RWPE2 (cell line): ENCODE measurements around the gene BARHL1.

Experiments used
- ATAC-seq: fragments of 200-7000 bp; cut with Tn5 transposase; 3 replicates; pipeline ENCODE4 v1.9.1; 2021; ENCODE audit warnings: low read depth
- DNase-seq: peaks from one replicate; pipeline ENCODE4 v3.0.0-alpha.2; 2020; ENCODE audit warnings: low spot score
- H3K27ac ChIP-seq: fragments of 450-650 bp; 2 replicates; pipeline ENCODE4 v1.5.1; 2017; ENCODE audit warnings: mild to moderate bottlenecking; ENCODE audit not compliant: poor library complexity, severe bottlenecking
- H3K27me3 ChIP-seq: fragments of 250-450 bp; sonication (Bioruptor Pico); 2 replicates; pipeline ENCODE4 v1.5.1; 2021; ENCODE audit warnings: mild to moderate bottlenecking, moderate library complexity; ENCODE audit not compliant: insufficient read depth, poor library complexity, severe bottlenecking
- H3K36me3 ChIP-seq: fragments of 250-450 bp; sonication (Bioruptor Pico); 2 replicates; pipeline ENCODE4 v1.5.1; 2020; ENCODE audit warnings: low read depth, mild to moderate bottlenecking, moderate library complexity
- H3K4me1 ChIP-seq: fragments of 250-450 bp; sonication (Bioruptor Pico); 2 replicates; pipeline ENCODE4 v1.5.1; 2021; ENCODE audit warnings: mild to moderate bottlenecking, moderate library complexity; ENCODE audit not compliant: insufficient read depth, poor library complexity, severe bottlenecking
- H3K4me3 ChIP-seq: fragments of 250-450 bp; sonication (Bioruptor Pico); 2 replicates; pipeline ENCODE4 v1.5.1; 2021; ENCODE audit warnings: mild to moderate bottlenecking, moderate library complexity; ENCODE audit not compliant: severe bottlenecking
- H3K9me3 ChIP-seq: fragments of 250-450 bp; sonication (Bioruptor Pico); 2 replicates; pipeline ENCODE4 v1.5.1; 2021; ENCODE audit warnings: mild to moderate bottlenecking, moderate library complexity; ENCODE audit not compliant: severe bottlenecking
- TF ChIP-seq, protein P1 (sequence below): fragments of 450-650 bp; IDR thresholded peaks from one replicate; pipeline ENCODE4 v1.5.1; 2017; ENCODE audit warnings: mild to moderate bottlenecking, moderate library complexity; ENCODE audit not compliant: poor library complexity, severe bottlenecking

The BARHL1 gene

DNA sequence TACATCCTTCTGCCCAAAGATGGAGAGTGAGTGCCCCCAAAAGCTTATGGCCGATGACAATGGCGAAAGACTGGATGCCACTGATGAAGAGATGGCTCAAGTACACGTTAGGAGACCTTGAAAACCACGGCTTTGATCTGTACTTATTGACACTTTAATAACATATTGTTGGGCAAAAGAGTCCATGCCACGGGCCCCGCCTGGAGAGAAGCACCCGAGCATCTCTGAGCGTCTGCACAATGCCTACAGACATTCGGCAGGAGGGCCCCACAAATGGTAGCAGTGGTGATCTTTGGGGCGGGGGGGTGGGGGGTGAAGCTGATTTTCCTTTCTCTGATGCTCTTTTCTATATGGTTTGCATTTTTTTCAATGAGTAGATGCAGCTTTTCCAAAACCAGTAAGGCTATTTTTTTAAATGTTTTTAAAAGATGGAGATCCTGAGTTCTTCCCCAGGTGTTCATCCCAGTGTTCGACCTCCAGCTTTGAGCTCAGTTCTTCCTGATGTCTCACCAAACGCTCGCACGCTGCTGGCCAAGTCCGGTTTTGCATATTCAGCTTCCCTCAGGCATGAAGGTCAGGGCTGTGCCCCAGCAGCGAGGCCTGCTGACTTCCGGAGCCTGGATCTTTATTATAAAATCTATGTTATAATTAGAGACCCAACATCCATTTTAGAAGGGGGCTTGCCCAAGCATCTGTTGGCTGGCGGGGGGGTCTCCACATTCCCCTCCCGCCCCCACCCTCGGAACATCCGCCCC lies 34.3 kb upstream of the BARHL1 start:
- TF ChIP-seq, protein P1, sequence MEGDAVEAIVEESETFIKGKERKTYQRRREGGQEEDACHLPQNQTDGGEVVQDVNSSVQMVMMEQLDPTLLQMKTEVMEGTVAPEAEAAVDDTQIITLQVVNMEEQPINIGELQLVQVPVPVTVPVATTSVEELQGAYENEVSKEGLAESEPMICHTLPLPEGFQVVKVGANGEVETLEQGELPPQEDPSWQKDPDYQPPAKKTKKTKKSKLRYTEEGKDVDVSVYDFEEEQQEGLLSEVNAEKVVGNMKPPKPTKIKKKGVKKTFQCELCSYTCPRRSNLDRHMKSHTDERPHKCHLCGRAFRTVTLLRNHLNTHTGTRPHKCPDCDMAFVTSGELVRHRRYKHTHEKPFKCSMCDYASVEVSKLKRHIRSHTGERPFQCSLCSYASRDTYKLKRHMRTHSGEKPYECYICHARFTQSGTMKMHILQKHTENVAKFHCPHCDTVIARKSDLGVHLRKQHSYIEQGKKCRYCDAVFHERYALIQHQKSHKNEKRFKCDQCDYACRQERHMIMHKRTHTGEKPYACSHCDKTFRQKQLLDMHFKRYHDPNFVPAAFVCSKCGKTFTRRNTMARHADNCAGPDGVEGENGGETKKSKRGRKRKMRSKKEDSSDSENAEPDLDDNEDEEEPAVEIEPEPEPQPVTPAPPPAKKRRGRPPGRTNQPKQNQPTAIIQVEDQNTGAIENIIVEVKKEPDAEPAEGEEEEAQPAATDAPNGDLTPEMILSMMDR, result no peak
- ATAC-seq (no peak), DNase-seq (no peak)
- H3K36me3 ChIP-seq, result no peaks in the 10 kb centered on the region
- H3K4me3 ChIP-seq, result no peak overlapping the region
- no peak overlapping the region for H3K27ac ChIP-seq
- no peaks in the 10 kb centered on the region for H3K4me1 ChIP-seq
- no peaks in the 10 kb centered on the region for H3K27me3 ChIP-seq
- H3K9me3 ChIP-seq, result no peaks in the 10 kb centered on the region

DNA sequence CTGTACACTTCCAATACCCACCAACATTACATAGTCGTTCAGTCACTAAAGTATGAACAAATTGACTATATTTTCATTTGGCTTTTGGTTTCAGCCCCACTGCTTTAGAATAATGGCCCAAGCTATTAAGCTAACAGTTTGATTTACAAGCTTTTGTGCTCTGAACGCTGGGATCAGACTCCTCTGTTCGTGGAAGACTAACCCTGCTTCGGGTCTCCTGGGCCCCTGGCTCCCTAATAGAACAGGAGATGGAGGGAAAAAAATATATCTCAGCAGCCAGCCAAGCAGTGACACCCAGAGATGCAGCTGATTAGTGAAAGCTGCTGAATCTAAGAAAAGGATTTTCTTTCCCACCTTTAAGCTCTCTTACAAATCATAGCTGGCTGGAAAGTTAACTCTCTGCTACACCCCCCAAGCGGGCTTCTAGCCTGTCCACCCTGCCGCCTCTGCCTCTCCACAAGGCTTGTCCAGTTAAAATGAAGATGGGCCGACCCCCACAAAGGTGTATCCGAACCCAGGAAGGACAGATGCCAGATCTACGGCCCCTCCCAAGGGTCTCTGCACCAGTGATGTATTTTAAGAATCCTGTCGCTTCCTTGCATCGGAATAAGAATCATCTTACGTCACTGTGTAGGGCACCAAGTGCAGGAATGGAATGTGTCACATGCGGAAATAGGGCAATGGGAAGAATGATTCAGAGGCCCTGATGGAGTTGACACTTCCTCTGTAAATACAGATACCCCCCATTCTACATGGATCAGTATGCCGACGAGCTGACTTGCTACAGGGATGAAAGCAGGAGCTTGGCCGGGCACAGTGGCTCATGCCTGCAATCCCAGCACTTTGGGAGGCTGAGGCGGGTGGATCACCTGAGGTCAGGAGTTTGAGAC lies 33.4 kb upstream of the BARHL1 start:
- DNase-seq (no peak), ATAC-seq (no peak)
- Histone ChIP-seq H3K27ac (no peak overlapping the region), H3K36me3 (no peaks in the 10 kb centered on the region), H3K4me3 (no peak overlapping the region), H3K27me3 (no peaks in the 10 kb centered on the region), H3K4me1 (no peaks in the 10 kb centered on the region), H3K9me3 (no peaks in the 10 kb centered on the region)
- TF ChIP-seq, protein P1, result no peak

DNA sequence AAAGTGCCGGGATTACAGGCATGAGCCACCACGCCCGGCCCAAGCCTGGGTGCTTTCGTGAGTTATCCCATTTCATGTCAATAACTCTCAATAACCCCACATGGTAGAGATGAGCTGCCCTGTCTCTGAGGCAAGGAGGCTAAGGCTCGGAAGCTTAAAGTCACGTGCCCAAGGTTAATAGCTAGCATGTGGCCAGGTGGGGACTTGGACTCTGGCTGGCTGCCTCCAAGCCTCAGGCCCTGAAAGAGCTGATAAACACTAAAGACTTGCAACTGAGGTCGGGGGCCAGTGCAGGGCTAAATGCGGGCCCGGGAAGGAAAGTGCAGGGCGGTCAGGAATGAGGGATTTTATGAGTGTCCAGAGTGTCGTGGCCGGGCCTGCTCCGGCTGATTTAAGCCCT lies 30.9 kb upstream of the BARHL1 start:
- DNase-seq (no peak), ATAC-seq (no peak)
- no peaks in the 10 kb centered on the region for H3K9me3 ChIP-seq
- no peak overlapping the region for H3K4me3 ChIP-seq
- no peaks in the 10 kb centered on the region for H3K36me3 ChIP-seq
- no peaks in the 10 kb centered on the region for H3K4me1 ChIP-seq
- no peak overlapping the region for H3K27ac ChIP-seq
- TF ChIP-seq, protein P1, result no peak
- H3K27me3 ChIP-seq, result peaks cover 18% of the 10 kb centered on the region

DNA sequence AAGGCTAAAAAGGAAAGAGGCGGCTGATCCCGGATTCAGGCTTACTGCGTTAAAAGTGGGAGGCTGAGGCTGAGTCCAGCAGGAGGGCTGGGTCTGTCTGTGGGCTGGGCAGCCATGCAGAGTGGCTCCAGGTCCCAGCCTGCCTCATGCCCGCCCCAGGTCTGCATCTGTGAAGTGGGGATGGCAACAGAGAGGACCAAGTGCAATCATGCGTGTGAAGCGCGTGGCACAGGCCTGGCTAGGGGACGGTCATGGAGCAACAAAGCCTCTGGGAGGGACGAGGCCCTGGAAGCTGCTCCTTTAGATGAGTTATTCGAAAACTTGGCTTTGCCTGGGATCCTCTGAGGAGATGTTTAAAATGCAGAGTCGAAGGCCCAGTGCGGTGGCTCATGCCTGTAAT lies 30.4 kb upstream of the BARHL1 start:
- no peak for DNase-seq
- H3K27me3 ChIP-seq, result peaks cover 21% of the 10 kb centered on the region

More for the DNA sequence above, 30.4 kb upstream of the BARHL1 start:
- TF ChIP-seq, protein P1, result no peak
- Histone ChIP-seq H3K36me3 (no peaks in the 10 kb centered on the region), H3K27ac (no peak overlapping the region), H3K4me3 (no peak overlapping the region), H3K4me1 (no peaks in the 10 kb centered on the region), H3K9me3 (no peaks in the 10 kb centered on the region)
- ATAC-seq, result no peak
